Keratinocyte (primary cell): ENCODE measurements around the gene TNFSF9. TPM values are rescaled to one million over a fixed set of nuclear protein-coding genes. Genes with fewer than 3 reads are reported as not detected.

Experiments
- DNase-seq: peaks from one replicate; pipeline ENCODE4 v3.0.0-alpha.2; 2011; ENCODE audit warnings: low read depth, missing footprints, low spot score
- FAIRE-seq: peaks from 2 replicates; lab custom pipeline; 2011; peaks lifted over from hg19 to GRCh38; lab: Jason Lieb, UNC
- H2AFZ ChIP-seq: 2 replicates; pipeline ENCODE4 v1.6.0; 2012; ENCODE audit warnings: low read length, control low read depth, inconsistent platforms; ENCODE audit not compliant: control insufficient read depth
- H3K27ac ChIP-seq: 2 replicates; pipeline ENCODE4 v1.5.1; 2011; ENCODE audit warnings: low read length; ENCODE audit not compliant: control insufficient read depth, insufficient read depth
- H3K27me3 ChIP-seq: 3 replicates; pipeline ENCODE4 v1.6.0; 2011; ENCODE audit warnings: low read length; ENCODE audit not compliant: control insufficient read depth, insufficient read depth; ENCODE audit errors: extremely low read depth
- H3K36me3 ChIP-seq, 2 experiments: 2 replicates in 1 of 2; 3 replicates in 1 of 2; pipeline ENCODE4 v1.5.1; 2011; ENCODE audit warnings: low read length in 2 of 2, mild to moderate bottlenecking in 1 of 2; ENCODE audit not compliant: control insufficient read depth in 2 of 2, insufficient read depth in 2 of 2; ENCODE audit errors: extremely low read depth in 1 of 2
- H3K4me1 ChIP-seq: 3 replicates; pipeline ENCODE4 v1.5.1; 2011; ENCODE audit warnings: low read length; ENCODE audit not compliant: control insufficient read depth, insufficient read depth; ENCODE audit errors: extremely low read depth
- H3K4me2 ChIP-seq: 3 replicates; pipeline ENCODE4 v1.6.0; 2011; ENCODE audit warnings: low read depth, low read length; ENCODE audit not compliant: control insufficient read depth, insufficient read depth; ENCODE audit errors: extremely low read depth
- H3K4me3 ChIP-seq, 3 experiments: fragments of 200-600 bp in 1 of 3; sonication (generic) in 1 of 3; 2 replicates in 2 of 3; 3 replicates in 1 of 3; pipeline ENCODE4 v1.5.1; 2011 to 2016; ENCODE audit warnings: low read length in 3 of 3, mild to moderate bottlenecking in 3 of 3, control low read depth in 2 of 3, inconsistent platforms in 1 of 3, low read depth in 1 of 3, mixed read lengths in 1 of 3, mixed run types in 1 of 3, moderate library complexity in 1 of 3; ENCODE audit not compliant: control insufficient read depth in 2 of 3, insufficient read depth in 2 of 3; ENCODE audit errors: extremely low read depth in 1 of 3
- H3K79me2 ChIP-seq: 2 replicates; pipeline ENCODE4 v1.6.0; 2012; ENCODE audit warnings: low read length; ENCODE audit not compliant: control insufficient read depth, insufficient read depth
- H3K9ac ChIP-seq: 3 replicates; pipeline ENCODE4 v1.6.0; 2011; ENCODE audit warnings: low read length; ENCODE audit not compliant: control insufficient read depth, insufficient read depth; ENCODE audit errors: extremely low read depth
- H3K9me1 ChIP-seq: 3 replicates; pipeline ENCODE4 v1.6.0; 2011; ENCODE audit warnings: low read length; ENCODE audit not compliant: control insufficient read depth, insufficient read depth; ENCODE audit errors: extremely low read depth
- H3K9me3 ChIP-seq: 2 replicates; pipeline ENCODE4 v1.5.1; 2012; ENCODE audit warnings: low read depth, low read length; ENCODE audit not compliant: control insufficient read depth
- H4K20me1 ChIP-seq: 3 replicates; pipeline ENCODE4 v1.6.0; 2011; ENCODE audit warnings: low read length; ENCODE audit not compliant: control insufficient read depth, insufficient read depth; ENCODE audit errors: extremely low read depth
- EZH2 ChIP-seq: IDR thresholded peaks from one replicate; pipeline ENCODE4 v1.6.1; 2012; ENCODE audit warnings: inconsistent platforms, mild to moderate bottlenecking, low read length, moderate library complexity
- dilution Hi-C: fragments of 300-500 bp; cut with MboI; formaldehyde crosslinking; loops from one replicate; pipeline ENCODE4 v1.7.0; 2020; ENCODE audit warnings: low sequenced_read_pairs; ENCODE audit not compliant: extremely low pct_ligation_motif_present
- polyA plus RNA-seq, 5 experiments: library from polyadenylated mRNA; depleted of rRNA in 3 of 5; stranded (reverse) in 3 of 5; stranded (forward) in 1 of 5; unstranded in 1 of 5; fragments of >200 nt; gene quantifications; 1 replicate in 1 of 5; 2 replicates in 3 of 5; 3 replicates in 1 of 5; pipeline versions ENCODE4 v1.2.1 to v1.2.3, GENCODE V29; 2011 to 2012; ENCODE audit warnings: missing spikeins in 2 of 5, low read depth in 1 of 5, low replicate concordance in 1 of 5
- TF ChIP-seq, protein P1 (sequence below), 3 experiments: IDR thresholded peaks in 1 of 3; conservative IDR thresholded peaks in 1 of 3; optimal IDR thresholded peaks in 1 of 3; 2 replicates in 2 of 3; 3 replicates in 1 of 3; pipeline versions ENCODE3 to v1.5.1; 2011; ENCODE audit warnings: low read length in 3 of 3, mild to moderate bottlenecking in 3 of 3, moderate library complexity in 2 of 3, control low read depth in 1 of 3, inconsistent platforms in 1 of 3; ENCODE audit not compliant: insufficient read depth in 2 of 3; ENCODE audit errors: extremely low read depth in 1 of 3

TNFSF9 gene
- polyA plus RNA-seq, 1 donor (not counting 4 experiments of a cell fraction or from before 2014, with no cell fraction given), result 12.3 TPM

DNA sequence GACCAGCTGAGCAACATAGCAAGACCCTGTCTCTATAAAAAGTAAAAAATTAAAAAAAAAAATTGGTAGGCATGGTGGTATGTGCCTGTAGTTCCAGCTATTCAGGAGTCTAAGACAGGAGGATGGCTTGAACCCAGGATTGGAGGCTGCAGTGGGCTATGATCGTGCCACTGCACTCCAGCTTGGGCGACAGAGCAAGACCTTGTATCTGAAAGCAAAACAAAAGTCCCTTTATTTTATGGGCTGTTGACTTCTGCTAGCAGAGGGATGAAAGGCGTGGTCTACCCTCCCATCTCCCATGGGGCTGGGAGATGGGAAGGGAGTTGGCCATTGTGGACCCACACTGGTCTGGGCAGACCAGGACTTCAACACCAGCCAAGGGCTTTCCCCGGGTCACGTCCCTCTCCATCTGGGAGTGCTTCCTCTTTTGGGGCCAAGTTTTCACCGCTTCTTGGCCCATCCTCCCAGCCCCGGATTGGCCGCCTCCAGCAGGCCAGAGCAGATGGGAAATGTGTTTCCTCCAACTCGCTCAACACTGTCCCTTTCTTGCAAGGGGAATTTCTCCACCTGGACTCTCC is 2.2 kb upstream of the TNFSF9 start:
- FAIRE-seq (no peak), DNase-seq (no peak)
- Histone ChIP-seq H3K4me3 (no peak overlapping the region), H3K36me3 (no peaks in the 10 kb centered on the region), H2AFZ (no peak overlapping the region), H3K27ac (no peak overlapping the region), H3K4me1 (peaks cover 16% of the 10 kb centered on the region), H3K9ac (no peak overlapping the region), H3K79me2 (peaks cover 22% of the 10 kb centered on the region), H4K20me1 (no peaks in the 10 kb centered on the region), H3K9me3 (no peaks in the 10 kb centered on the region), H3K9me1 (no peaks in the 10 kb centered on the region), H3K27me3 (no peaks in the 10 kb centered on the region), H3K4me2 (no peak overlapping the region)
- dilution Hi-C loops, result no loop called here
- TF ChIP-seq EZH2, result no peak
- TF ChIP-seq, protein P1, sequence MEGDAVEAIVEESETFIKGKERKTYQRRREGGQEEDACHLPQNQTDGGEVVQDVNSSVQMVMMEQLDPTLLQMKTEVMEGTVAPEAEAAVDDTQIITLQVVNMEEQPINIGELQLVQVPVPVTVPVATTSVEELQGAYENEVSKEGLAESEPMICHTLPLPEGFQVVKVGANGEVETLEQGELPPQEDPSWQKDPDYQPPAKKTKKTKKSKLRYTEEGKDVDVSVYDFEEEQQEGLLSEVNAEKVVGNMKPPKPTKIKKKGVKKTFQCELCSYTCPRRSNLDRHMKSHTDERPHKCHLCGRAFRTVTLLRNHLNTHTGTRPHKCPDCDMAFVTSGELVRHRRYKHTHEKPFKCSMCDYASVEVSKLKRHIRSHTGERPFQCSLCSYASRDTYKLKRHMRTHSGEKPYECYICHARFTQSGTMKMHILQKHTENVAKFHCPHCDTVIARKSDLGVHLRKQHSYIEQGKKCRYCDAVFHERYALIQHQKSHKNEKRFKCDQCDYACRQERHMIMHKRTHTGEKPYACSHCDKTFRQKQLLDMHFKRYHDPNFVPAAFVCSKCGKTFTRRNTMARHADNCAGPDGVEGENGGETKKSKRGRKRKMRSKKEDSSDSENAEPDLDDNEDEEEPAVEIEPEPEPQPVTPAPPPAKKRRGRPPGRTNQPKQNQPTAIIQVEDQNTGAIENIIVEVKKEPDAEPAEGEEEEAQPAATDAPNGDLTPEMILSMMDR (optimal IDR thresholded peaks at IDR 0.05 in 1 of 3, IDR thresholded peaks at IDR 0.05 in 1 of 3, conservative IDR thresholded peaks at IDR 0.05 in 1 of 3; ENCODE audit: extremely low read depth in 1 of 3, insufficient read depth in 2 of 3, low read length in 3 of 3), result no peak

DNA sequence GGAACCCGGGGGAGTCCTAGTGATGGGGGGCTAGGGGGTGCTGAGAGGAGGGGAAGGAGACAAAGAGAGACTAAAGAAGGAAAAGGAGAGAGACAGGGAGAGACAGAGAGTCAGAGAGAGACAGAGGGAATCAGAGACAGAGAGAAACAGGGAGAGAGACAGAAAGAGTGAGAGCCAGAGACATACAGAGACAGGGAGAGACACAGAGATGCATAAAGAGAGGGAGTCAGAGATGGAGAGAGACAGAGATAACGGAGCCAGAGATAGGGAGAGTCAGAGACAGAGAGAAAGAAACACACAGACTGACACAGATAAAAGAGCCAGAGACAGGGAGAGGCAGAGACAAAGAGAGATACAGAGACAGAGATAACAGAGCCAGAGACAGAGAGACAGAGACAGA is 1.5 kb upstream of the TNFSF9 start:
- H3K27me3 ChIP-seq, result no peaks in the 10 kb centered on the region
- H3K9me1 ChIP-seq, result no peaks in the 10 kb centered on the region
- peaks cover 26% of the 10 kb centered on the region for H3K79me2 ChIP-seq
- no peak for DNase-seq
- no peak overlapping the region for H2AFZ ChIP-seq
- peaks cover 0 to under 1% of the 10 kb centered on the region in 2 experiments for H3K36me3 ChIP-seq
- dilution Hi-C loops, result no loop called here
- no peaks in the 10 kb centered on the region for H3K9me3 ChIP-seq
- no peak overlapping the region for H3K4me2 ChIP-seq
- TF ChIP-seq, protein P1 (optimal IDR thresholded peaks at IDR 0.05 in 1 of 3, IDR thresholded peaks at IDR 0.05 in 1 of 3, conservative IDR thresholded peaks at IDR 0.05 in 1 of 3; ENCODE audit: extremely low read depth in 1 of 3, insufficient read depth in 2 of 3, low read length in 3 of 3), result no peak
- TF ChIP-seq EZH2, result no peak
- no peak overlapping the region for H3K27ac ChIP-seq
- H3K9ac ChIP-seq, result no peak overlapping the region
- no peaks in the 10 kb centered on the region for H4K20me1 ChIP-seq
- peaks cover 16% of the 10 kb centered on the region for H3K4me1 ChIP-seq
- no peak overlapping the region for H3K4me3 ChIP-seq
- no peak for FAIRE-seq
